DMS53 treated with DMSO at 0.1 percent for 48 hours (cell line): ENCODE results near the gene MYL12B.

Source experiments
- DNase-seq: peaks from one replicate; lab custom pipeline; 2025; ENCODE audit not compliant: unreplicated experiment; lab: John Stamatoyannopoulos, UW

The MYL12B gene

GRCh38 chr18:3260995-3261372 is 949 bp upstream of the MYL12B start:
- DNase-seq = no peak

GRCh38 chr18:3262234-3263131 is 550 bp downstream of the MYL12B start:
- no peak for DNase-seq

- DNase-seq = no peak
Measured at GRCh38 chr18:3263132-3263700, 1.3 kb downstream of the MYL12B start.

- DNase-seq = no peak
Measured at GRCh38 chr18:3264362-3264761, 2.4 kb downstream of the MYL12B start.

- DNase-seq = no peak
Measured at GRCh38 chr18:3265564-3266033, 3.7 kb downstream of the MYL12B start.

- DNase-seq = no peak
Measured at GRCh38 chr18:3266062-3266608, 4.2 kb downstream of the MYL12B start.

GRCh38 chr18:3268306-3268705 is 6.4 kb downstream of the MYL12B start:
- DNase-seq = no peak

GRCh38 chr18:3269241-3269913 is 7.4 kb downstream of the MYL12B start:
- DNase-seq = no peak

- no peak for DNase-seq
Measured at GRCh38 chr18:3269914-3270299, 8.0 kb downstream of the MYL12B start.

GRCh38 chr18:3273042-3273441 is 11.1 kb downstream of the MYL12B start:
- DNase-seq = no peak

- DNase-seq = peak; percentile 61
Measured at GRCh38 chr18:3277643-3278213, 15.8 kb downstream of the MYL12B start.

- DNase-seq = no peak
Measured at GRCh38 chr18:3279201-3280185, 17.6 kb downstream of the MYL12B start.

GRCh38 chr18:3281456-3282400 is 19.8 kb downstream of the MYL12B start:
- peak; percentile 98 for DNase-seq

- DNase-seq = no peak
Measured at GRCh38 chr18:3283253-3283863, 21.4 kb downstream of the MYL12B start.

GRCh38 chr18:3283908-3284307 is 22.0 kb downstream of the MYL12B start:
- DNase-seq = no peak

GRCh38 chr18:3284501-3284900 is 22.6 kb downstream of the MYL12B start:
- no peak for DNase-seq

GRCh38 chr18:3286159-3286558 is 24.2 kb downstream of the MYL12B start:
- DNase-seq = no peak

GRCh38 chr18:3293196-3293951 is 31.4 kb downstream of the MYL12B start:
- no peak for DNase-seq
